CD4-positive, alpha-beta T cell treated with Interleukin-15 for 1 hour (primary cell): Measurements from ENCODE around the gene APLP1.
A peak's percentile ranks its signal among the peaks of the same experiment; 100 is the strongest.
"Not testable (repeated sequence)": the region's sequence is repeated elsewhere in the genome, so short reads cannot be mapped to it uniquely, and the experiment has no call there.

Experiments used
- DNase-seq: peaks from one replicate; pipeline ENCODE4 v3.0.0-alpha.2; 2020

APLP1 gene

GRCh38 chr19:35853038-35853756, 15.2 kb upstream of the APLP1 start:
- DNase-seq = no peak

GRCh38 chr19:35856546-35857149, 11.7 kb upstream of the APLP1 start, which contains the start of gene KIRREL2:
KIRREL2 (plus strand) TSS chr19:35856911; CDS start chr19:35857120, 209 bp downstream.
- no peak for DNase-seq

- DNase-seq = no peak
Measured at GRCh38 chr19:35858311-35858710, 10.1 kb upstream of the APLP1 start.

- DNase-seq = no peak
Measured at GRCh38 chr19:35859414-35859813, 9.0 kb upstream of the APLP1 start.

GRCh38 chr19:35860436-35860817, 7.9 kb upstream of the APLP1 start:
- no peak for DNase-seq

GRCh38 chr19:35860818-35861639, 7.3 kb upstream of the APLP1 start:
- no peak for DNase-seq

- DNase-seq = no peak
Measured at GRCh38 chr19:35861640-35862160, 6.7 kb upstream of the APLP1 start.

GRCh38 chr19:35862528-35862927, 5.8 kb upstream of the APLP1 start:
- DNase-seq = no peak

GRCh38 chr19:35863018-35863417, 5.4 kb upstream of the APLP1 start:
- no peak for DNase-seq

- DNase-seq = no peak
Measured at GRCh38 chr19:35868823-35869326, 501 bp downstream of the APLP1 start.

GRCh38 chr19:35869327-35870123, 1.2 kb downstream of the APLP1 start:
- peak; percentile 88 for DNase-seq

GRCh38 chr19:35870124-35870736, 1.9 kb downstream of the APLP1 start:
- not testable (repeated sequence) for DNase-seq

- no peak for DNase-seq
Measured at GRCh38 chr19:35870798-35871197, 2.4 kb downstream of the APLP1 start.

GRCh38 chr19:35871611-35872010, 3.2 kb downstream of the APLP1 start:
- DNase-seq = no peak

GRCh38 chr19:35872180-35872579, 3.8 kb downstream of the APLP1 start:
- DNase-seq = no peak

GRCh38 chr19:35874392-35874930, 6.1 kb downstream of the APLP1 start:
- no peak for DNase-seq

- no peak for DNase-seq
Measured at GRCh38 chr19:35879068-35879467, 10.7 kb downstream of the APLP1 start.

GRCh38 chr19:35879770-35880317, 11.5 kb downstream of the APLP1 start:
- peak; percentile 76 for DNase-seq

GRCh38 chr19:35882114-35882832, 13.9 kb downstream of the APLP1 start:
- DNase-seq = no peak

GRCh38 chr19:35883882-35884281, 15.5 kb downstream of the APLP1 start:
- DNase-seq = peak; percentile 38
